Femur (tissue), 1 donor: ENCODE data around the gene PACS1.
A peak's percentile ranks its signal among the peaks of the same experiment; 100 is the strongest.

Source experiments
- DNase-seq: peaks from one replicate; pipeline ENCODE4 v3.0.0-alpha.2; 2017

The PACS1 gene

DNA sequence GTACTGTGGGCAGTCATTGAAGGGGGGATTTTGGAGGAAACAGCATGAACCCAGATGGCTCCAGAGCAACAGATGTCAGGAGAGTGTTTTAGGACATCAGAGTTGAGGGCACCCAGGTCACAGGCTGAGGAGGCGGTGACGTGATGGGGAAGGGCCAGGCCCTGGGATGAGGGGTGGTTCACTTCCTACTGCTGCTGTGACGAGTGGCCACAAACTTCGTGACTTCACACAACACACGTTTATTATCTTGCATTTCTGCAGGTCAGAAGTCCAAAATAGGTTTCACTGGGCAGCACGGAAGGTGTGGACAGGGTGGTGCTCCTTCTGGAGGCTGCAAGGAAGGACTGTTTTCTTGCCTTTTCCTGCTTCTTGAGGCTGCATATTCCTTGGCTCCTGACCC, 120.7 kb downstream of the PACS1 start:
- no peak for DNase-seq

DNA sequence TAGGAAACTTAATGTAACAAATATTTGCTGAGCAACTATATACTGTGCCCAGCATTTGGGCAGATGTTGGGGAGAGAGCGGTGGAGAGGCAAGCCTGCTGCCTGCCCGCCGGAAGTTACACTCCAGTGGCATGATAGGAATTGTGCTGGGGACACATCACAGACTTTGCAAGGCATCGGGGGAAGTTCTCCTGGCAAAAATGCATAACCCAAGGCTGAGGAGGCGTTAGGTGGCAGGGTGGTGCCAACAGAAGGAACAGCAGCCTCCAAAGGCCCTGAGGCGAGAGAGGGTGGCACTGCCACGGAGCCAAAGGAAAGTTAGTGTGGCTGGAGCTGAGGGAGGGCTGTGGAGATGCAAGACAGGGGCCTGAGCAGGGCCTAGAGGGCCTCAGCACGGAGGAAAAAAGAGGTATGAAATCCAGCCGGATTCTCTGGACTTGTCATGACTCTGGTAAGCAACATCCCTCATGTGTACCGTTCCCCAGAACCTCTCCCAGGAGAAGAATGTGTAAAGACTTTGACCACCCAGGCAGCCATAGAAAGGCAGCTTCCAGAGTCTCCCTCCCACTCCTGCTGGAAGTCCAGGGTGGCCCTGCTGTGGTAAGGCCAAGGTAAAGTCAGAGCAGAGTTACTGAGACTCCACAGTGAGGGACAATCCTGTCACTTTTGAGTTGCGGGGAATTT, 122.2 kb downstream of the PACS1 start:
- DNase-seq = no peak

DNA sequence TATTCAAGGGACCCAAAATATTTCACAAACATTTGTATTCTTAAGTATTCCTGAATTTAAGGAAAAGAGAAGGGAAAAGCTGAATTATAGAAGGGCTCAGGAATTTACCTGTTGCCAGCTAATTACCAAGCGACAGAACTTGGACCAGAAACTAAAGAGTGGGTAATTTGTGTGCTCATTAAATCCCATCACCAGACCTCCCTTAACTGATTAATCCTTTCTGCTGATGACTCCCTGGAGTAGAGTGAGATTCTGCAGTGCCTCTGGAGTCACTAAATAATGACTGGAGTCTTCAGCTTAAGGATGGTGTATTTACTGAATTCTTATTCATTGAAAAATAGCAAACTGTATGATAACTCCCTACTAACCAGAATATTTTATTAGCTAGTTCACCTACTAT, 124.3 kb downstream of the PACS1 start:
- DNase-seq = no peak

DNA sequence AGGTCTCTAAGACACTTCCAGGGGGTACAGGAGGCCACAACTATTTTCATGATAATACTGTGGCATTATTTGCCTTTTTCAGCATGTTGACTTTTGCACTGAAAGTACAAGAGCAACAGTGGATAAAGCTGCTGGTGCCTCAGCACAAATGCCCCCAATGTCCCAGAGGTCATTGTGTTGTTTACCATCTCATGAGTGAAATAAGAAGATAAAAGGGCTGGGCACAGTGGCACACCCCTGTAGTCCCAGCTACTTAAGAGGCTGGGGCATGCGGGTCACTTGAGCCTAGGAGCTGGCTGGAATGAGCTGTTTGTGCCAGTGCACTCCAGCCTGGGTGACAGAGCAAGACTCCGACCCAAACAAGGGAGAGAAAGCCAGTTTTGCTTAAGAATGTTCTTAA, 125.8 kb downstream of the PACS1 start:
- no peak for DNase-seq

DNA sequence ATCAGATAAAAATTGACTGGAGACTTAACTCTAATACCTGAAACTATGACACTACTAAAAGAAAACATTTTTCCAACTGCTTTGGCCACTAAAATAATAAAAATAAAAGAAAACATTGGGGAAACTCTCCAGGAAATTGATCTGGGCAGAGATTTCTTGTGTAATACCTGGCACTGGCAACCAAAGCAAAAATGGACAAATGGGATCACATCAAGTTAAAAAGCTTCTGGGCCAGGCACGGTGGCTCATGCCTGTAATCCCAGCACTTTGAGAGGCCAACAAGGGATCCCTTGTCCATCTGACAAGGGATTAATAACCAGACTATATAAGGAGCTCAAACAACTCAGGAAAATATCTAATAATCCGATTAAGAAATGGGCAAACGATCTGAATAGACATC, 133.8 kb downstream of the PACS1 start:
- DNase-seq = no peak

DNA sequence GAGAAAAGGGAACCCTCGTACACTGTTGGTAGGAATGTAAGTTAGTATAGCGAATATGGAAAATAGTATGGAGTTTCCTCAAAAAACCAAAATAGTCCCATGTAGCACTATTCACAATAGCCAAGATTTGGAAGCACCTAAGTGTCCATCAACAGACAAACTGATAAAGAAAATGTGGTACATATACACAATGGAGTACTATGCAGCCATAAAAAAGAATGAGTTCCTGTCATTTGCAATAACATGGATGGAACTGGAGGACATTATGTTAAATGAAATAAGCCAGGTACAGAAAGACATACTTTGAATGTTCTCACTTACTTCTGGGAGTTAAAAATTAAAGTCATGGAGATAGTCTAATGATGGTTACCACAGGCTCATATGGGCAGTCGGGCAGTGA, 134.3 kb downstream of the PACS1 start:
- no peak for DNase-seq

DNA sequence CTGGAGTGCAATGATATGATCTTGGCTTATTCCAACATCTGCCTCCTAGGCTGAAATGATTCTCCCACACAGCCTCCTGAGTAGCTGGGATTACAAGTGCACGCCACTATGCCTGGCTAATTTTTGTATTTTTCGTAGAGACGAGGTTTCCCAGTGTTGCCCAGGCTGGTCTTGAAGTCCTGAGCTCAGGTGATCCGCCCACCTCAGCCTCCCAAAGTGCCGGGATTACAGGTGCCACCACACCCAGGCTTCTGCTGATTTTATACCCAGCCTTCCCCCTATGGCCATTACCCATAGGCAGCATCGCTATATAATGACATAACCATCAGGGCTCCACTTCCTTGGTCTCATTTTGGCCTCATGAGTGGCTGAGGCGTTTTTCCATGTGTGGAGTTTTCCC, 137.7 kb downstream of the PACS1 start:
- no peak for DNase-seq

DNA sequence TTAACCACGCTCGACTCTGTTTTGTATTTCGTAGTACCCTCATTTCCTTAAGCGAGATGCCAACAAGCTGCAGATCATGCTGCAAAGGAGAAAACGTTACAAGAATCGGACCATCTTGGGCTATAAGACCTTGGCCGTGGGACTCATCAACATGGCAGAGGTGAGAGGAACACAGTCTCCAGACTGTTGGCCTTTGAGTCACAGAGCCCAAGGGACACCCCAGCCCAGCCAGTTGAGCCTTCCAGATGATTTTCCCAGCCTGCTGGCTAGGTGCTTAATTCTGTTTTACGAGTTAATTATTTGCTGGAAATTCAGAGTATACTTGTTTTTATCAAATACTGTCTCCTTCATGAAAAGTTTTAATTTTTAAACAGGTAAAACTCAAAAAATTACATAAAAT, 141.0 kb downstream of the PACS1 start:
- no peak for DNase-seq

DNA sequence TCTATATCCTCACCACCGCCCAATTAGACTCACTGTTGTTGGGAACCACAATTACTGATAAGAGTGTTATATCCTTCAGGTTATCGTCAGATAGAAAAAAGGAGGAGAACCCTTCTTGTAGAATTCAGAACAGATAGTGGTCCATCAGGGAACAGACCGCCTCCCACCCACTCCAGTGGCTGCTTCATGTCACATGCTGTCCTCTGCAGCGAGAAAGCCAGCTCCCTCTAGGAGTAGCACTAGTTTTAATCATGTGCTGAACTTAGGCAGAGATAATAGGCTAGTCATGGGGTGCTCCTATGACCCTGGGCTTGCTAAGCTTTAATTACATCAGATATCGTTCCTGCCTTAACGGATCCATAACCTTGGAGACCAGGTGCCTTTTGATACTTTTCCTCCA, 146.8 kb downstream of the PACS1 start:
- DNase-seq = no peak

DNA sequence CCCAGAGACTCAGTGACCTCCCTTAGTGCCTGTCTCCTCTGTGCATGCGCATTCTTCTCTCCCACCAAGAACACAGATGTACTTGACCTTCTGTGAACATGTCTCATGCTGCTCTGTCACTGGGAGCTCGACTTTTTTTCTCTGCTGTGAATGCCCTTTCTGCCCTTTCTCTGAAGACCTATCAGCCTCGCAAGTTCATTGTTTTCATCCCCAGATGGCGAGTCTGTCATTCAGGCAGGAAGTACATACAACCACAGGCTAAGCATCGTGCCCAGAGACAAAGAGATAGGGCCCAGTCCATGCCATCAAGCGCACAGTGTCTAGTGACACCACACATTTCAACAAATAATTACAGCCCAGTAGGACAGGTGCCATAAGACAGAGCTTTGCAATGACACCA, 148.0 kb downstream of the PACS1 start:
- DNase-seq = no peak

DNA sequence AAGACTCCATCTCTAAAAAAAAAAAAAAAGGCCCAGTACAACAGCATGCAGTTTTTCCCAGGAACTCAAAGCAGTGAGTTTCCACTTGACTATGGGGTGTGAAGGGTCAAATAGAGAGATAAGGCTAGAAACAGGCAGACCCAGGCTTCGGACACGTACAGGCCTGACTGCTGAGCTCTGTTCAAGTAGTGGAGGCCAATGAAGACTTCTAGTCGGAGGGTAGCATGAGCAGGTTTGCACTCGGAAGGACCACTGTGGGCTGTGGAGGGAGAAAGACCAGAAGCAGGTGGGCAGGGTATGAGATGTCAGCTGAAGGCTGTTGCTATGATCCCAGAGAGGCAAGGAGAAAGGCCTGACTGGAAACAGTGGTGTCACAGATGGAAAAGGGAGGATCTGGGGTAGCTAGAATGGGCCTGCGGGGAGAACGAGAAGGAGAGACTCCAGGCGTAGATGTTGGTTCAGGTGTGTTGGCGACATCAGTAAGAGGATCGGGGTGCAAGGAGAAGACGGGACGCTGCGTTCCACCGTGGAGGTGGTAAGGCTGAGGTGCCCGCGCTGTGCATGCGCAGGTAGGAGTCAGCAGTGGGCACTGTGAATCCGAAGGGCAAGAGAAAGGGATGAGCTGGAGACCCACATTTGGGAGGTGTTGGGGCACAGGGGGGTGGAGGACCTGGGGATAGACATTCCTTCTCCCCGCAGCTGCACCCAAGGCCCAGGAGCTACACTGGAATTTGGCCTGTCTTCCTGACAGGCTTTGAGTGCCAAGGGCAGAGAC, 149.0 kb downstream of the PACS1 start:
- no peak for DNase-seq

DNA sequence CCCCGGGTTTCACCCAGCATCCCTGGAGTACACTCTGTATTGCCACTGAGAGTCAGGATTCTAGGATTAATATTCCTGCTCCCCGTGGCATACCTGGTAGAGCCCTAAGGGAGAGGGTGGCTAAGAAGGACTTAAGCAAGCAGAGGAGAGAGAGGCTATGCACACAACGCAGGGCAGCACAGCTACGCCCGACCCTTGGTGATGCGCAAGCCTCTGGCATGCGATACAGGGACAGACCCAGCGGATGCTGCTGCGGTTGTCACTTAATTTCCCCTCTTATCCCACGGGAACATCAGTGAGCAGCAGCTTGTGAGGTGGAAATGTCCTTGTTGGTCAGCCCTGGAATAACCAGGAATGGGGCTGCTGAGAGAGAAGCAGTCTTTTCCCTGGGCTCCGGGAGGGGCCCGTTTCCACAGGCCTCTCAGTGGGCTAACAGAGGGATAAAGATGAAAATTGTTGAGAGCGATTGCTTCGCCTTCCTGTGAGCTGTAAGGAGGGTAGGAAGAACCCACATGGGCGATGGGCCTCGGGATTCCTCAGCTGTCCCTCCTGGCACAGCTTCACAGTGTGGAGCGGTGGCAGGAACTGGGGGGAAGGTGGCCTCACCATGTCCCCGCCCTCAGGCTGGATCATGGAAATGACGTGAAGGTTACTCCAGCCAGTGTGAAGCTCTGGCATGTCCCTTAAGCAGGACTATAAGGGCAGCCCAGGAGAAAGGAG, 149.9 kb downstream of the PACS1 start:
- DNase-seq = no peak

DNA sequence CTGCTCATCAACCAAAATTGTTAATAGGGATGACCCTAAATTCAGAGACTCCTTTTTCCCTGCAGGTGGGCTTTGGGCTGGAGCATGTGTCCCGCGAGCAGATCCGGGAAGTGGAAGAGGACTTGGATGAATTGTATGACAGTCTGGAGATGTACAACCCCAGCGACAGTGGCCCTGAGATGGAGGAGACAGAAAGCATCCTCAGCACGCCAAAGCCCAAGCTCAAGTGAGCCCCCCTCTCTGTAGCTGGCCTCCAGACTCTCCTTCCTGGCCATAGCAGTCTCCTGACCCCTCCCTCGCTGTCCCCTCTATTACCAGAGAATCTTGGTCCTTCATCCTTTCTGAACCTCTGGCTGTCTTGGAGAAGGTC, 150.5 kb downstream of the PACS1 start:
- DNase-seq = no peak

DNA sequence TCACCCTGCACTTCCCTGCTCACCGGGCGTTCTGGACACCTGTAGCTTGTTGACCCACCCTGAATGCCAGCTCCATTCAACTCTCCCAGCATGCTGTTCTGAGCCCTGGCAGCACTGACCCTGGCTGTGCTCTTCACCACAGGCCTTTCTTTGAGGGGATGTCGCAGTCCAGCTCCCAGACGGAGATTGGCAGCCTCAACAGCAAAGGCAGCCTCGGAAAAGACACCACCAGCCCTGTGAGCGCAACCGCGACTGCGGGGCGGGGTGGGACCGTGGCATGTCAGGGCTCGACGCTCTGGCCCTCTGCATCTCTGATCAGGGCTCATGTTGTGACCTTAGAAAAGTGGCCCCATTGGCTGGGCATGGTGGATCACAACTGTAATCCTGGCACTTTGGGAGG, 150.9 kb downstream of the PACS1 start:
- DNase-seq = no peak

DNA sequence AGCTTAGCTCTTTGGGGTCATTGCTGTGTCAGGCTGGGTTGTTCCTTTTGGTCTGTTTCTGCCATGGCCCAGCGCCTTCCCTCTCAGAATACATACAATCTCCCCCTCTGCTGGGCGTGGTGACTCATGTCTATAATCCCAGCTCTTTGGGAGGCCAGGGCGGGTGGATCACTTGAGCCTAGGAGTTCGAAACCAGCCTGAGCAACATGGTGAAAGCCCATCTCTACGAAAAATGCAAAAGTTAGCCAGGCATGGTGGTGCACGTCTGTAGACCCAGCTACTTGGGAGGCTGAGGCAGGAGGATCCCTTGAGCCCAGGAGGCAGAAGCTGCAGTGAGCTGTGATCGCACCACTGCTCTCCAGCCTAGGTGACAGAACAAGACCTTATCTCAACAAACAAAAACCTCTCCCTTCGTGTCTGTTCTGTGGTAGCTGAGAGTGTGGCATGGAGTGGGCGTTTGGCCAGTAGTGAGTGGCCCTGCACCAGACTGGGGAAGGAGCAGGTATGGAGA, 151.7 kb downstream of the PACS1 start:
- DNase-seq = no peak

DNA sequence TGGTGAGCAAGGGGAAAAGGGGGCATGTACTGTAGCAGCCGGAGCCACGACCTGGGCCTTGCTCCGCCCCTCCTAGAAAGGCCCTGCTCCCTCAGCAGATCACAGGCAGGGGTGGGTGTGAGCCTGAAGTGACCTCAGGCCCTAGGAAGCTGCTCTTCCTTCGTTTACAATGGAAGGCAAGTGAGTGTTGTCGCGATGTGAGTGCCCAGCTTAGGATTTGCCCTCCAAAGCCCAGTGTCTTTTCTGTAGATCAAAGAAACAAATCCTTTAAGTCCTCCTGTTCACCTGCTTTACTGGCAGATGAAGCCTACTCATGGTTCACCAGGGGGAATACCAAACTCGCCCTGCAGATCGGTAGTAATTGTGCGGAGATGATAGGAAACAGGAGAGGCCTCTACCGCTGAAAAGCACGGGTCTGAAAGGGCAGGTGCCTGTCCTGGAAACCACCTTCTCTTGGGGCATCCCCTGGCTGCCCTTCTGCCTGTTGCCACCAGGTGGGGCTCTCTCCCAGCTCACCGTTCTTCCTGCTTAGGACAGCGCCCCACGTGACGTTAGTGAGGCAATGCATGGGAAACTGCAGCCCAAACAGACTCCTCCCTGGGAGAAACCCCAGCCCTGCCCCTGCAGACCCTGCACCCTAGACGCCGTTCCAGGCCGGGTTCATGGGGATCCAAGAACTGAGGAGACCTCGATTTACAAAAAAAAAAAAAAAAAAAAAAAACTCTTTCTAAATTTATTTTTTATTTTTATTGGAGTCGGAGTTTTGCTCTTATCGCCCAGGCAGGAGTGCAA, 152.5 kb downstream of the PACS1 start:
- DNase-seq = peak; percentile 91

DNA sequence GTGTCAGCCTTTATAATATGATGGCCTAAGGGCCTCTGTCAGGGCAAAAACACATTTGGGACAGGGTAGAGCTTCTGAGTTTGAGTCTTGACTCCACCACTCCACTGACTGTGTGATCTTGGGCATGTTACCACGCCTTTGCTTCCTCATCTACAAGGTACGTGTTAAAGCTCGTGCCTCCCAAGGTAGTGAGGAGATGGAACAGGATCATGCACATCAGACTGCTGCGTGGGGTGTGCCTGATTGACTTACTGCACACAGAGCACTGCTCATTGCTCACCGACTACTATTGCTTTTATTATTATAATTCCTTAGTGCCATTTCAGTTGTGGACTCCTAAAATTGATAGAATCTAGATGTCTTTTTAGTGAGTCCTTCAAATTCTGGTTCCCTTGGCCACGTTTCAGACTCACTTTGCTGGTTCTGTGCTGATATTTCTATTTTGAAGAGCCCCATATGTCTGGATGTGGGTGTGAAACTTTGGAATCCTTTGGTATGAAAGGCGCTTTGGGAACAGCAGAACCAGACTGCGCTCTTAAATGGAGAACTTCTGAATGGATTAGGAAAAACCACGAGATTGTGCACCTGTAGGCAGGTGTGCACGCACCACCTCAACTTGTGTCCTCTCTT, 154.3 kb downstream of the PACS1 start:
- peak; percentile 3 for DNase-seq

DNA sequence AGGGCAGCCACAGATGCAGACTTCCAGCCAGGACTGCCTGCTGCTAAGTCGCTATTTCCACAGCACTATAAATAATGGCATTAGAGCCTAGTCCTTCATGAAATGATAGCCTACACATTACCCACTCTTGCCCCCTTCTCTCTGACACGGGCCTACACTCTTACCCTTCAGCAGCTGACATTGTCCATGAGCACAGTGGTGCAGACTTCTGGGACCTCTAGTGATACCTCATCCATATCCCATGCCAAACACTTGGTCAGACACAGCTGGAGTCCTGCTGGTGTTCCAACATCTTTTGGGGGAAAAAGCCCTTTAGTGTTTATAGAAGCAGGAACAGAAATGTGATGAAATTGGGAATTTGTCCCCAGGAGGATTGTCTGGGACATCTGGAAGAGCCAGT, 155.0 kb downstream of the PACS1 start:
- DNase-seq = peak; percentile 5

DNA sequence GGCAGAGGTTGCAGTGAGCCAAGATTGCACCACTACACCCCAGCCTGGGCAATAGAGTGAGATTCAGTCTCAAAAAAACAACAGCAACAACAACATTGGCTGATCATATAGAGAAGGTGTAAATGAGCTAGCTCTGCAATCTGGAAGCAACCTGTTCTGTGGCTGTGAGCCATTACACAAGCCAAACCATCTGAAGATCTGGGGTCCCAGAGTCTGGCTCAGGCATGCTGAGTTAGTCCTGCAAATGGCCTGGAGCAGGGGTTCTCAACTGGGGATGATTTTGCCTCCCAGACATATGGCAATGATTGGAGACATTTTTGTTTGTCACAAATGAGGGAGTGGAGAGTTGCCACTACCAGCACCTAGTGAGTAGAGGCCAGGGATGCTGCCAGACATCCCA, 156.0 kb downstream of the PACS1 start:
- DNase-seq = no peak

DNA sequence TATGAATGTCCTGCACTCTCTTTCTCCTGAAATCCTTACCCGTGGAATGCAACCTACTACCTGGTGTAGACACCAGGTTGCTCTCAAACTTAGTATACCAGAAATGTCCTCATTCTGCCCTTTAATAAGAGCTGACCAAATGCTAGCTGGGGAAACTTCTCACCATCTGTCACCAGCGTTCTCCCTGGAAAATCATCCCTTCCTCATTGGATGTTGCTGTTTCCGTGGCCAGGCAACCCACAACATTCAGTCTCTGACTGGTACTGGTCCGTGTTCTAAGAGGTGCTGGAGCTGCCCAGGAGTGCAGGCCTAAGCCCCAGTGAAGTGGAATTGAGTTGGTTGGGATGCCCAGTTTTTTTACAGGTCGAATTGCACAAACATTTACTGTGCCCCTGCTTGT, 157.6 kb downstream of the PACS1 start:
- DNase-seq = no peak

DNA sequence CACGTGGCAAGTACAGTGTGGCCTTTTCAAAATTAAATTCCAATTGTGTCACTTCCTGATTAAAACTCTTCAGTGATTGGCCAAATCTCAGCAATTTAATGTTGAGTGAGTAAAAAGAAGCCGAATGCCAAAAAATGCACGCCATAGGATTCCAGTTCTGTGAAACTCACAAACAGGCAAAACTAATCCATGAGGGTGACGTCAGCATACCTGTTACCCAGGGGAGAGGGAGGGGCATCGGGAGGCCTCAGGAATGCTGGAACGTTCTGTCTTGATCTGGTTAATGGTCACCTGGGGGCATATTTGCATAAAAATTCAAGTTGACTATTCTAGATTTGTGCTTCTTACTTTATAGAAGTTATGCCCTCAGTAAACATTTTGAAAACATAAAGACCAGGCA, 158.4 kb downstream of the PACS1 start:
- no peak for DNase-seq

DNA sequence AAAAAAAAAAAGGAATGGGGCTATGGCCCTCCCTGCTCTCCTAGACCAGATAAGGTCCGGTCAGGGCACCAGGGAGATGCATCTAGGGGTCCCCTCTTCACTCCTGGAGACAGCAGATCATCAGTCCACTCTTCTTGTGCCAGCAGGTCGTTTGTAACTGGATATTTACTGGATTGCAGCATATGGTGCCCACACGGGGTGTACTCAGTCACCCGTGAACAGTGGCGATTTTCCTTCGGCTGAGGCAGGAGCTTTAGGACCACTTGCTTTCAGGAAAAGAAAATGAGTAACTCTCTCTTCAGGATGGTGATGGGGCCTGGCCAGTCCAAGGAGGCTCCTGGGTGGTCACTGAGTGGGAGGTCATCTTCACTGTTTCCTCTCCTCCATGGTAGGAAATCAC, 160.1 kb downstream of the PACS1 start:
- no peak for DNase-seq

DNA sequence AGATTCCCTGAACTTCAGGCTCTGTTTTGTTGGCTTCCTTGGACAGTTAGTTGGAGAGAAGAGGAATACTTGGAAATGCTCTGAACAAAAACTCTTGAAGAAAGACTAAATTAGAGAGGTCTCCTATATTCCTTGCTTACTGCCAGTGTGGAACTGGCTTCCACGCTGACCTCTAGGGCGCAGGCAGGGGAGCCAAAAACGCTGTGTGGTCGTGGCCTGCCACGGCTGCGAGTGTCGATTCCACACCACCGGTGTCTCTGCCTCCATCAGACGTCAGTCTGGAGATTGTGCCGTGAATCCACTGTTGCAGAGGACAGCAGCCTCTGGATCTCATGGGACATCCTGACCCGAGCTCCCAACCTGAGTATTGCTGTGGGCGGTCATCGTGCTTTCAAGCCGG, 160.9 kb downstream of the PACS1 start:
- no peak for DNase-seq
